Stimulated activated CD8-positive, alpha-beta memory T cell treated with anti-CD3 and anti-CD28 coated beads, Interleukin-12 subunit alpha, Interleukin-12 subunit beta, amount 100 ng/mL, for 24 hours (primary cell): ENCODE measurements around the gene CDK14.
"Not testable (repeated sequence)": the region's sequence is repeated elsewhere in the genome, so short reads cannot be mapped to it uniquely, and the experiment has no call there.

Experiments used
- DNase-seq: peaks from one replicate; pipeline ENCODE4 v3.0.0-alpha.2; 2020; ENCODE audit errors: extremely low read depth

Gene CDK14

GRCh38 chr7:91149341-91150246 lies 553.5 kb downstream of the CDK14 start:
- DNase-seq: no peak

- DNase-seq: no peak
Measured at GRCh38 chr7:91151916-91152315, 555.8 kb downstream of the CDK14 start.

GRCh38 chr7:91156316-91157185 lies 560.4 kb downstream of the CDK14 start:
- DNase-seq: no peak

DNA sequence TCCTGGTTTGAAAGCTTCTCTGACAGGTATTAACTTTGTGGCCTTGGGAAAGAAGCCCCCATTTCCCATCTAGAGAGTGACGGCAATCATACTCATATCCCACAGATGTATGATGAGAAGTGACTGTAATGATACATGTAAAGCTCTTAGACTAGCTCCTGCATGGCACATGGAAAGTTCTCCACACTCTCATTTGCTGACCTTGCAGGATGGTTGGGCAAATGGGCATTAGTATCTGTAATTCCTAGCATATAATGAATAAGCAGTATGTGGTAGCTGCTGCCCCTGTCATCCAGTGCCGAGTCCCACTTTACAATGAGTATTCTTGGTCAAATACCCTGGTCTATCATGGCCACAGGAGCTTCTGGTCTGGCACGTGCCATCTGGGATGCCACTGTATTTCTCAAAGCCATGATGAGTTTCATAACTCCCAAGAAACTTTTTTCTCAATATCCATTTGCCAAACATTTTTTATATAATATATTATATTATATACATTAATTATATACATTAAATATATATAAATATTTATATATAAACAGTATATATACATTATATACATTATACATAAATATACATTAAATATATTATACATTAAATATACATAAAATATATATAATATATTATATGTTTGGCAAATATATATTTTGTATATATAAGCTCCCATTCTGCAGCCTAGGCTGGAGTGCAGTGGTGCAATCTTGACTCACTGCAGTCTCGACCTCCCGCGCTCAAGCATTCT lies 561.6 kb downstream of the CDK14 start:
- DNase-seq: no peak

GRCh38 chr7:91162436-91162835 lies 566.3 kb downstream of the CDK14 start:
- no peak for DNase-seq

DNA sequence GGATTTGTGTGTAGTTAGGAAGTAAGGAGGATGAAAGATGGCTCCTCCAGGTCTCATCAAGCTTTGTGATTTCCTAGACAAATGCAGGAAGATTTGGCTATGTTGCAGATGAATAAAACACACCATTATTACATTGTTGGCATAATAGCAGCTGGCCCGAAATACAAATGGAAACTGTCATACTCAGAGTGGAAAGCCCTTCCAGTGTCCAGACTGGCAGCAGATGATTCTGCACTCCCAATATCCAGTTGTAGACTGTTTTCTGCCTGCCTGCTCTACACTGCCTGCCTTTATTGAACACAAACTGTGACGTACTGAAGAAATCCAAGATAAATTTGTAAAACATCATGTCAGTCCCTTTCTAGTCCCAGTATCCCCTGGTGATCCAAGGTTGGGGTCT lies 568.4 kb downstream of the CDK14 start:
- no peak for DNase-seq

- DNase-seq: no peak
Measured at GRCh38 chr7:91165006-91165845, 569.1 kb downstream of the CDK14 start.

GRCh38 chr7:91165846-91166230 lies 569.7 kb downstream of the CDK14 start:
- no peak for DNase-seq

DNA sequence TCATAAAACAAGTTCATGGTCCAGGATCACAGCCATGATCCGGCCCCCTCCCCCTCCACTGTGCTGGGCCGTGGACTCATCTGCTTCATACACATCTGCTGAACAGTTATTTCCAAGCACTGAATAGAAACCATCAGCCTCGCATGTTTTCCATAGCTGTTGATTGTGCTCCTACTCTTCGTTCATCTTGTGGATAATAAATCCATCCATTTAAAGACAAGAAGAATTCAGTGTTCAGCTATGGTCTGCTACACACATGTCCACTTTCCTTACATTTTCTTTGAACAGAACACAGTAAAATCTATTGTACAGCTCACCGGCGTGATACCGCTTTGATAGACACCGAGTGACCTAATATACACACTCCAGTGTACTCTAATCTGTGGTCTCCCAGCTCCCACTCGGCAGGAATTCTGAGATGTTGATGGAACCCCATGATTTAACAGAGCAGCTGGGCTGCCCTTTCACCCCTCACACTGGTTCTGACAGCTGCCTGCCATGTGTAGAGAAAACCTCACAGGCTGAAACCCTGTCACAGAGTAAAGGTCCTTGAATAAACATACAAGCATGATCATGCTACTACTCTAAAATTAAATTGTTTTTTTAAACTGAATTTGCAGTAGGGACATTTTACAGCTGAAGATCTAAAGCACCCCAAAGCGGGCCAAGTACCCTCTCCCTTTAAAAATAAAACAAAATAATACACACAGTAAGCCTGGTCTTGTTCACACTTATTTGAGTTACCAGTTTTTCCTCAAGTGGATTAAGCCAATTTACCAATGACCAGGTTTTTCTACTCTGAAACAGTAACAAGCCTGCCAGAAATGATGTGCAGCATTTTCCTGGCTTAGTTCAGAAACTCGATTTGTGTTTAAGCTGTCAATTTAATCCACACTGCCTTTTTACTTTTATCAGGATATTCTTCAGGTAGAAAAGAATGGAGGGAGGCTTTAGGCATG lies 573.0 kb downstream of the CDK14 start:
- DNase-seq: no peak

GRCh38 chr7:91169830-91170191 lies 573.7 kb downstream of the CDK14 start:
- DNase-seq: no peak

- not testable (repeated sequence) for DNase-seq
Measured at GRCh38 chr7:91173265-91173664, 577.1 kb downstream of the CDK14 start.

GRCh38 chr7:91180746-91181145 lies 584.6 kb downstream of the CDK14 start:
- no peak for DNase-seq

DNA sequence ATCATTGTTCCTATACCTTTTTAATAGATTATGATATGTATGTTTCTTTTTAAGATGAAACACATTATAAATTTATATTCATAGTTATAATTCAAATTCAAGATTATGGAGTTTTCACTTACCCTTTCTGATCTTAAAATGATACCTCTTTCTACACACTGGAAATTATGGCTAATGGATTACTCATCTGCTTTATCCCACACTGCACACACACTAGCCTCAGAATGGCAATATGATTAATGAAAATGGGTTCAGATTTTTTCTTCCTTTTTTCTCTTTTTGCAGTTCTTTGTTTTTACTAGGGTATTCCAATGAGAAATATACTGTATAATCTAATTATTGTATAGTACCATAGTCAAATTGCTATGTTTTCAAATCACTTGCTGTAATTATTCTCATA lies 585.8 kb downstream of the CDK14 start:
- no peak for DNase-seq

GRCh38 chr7:91182819-91183764 lies 587.0 kb downstream of the CDK14 start:
- no peak for DNase-seq

DNA sequence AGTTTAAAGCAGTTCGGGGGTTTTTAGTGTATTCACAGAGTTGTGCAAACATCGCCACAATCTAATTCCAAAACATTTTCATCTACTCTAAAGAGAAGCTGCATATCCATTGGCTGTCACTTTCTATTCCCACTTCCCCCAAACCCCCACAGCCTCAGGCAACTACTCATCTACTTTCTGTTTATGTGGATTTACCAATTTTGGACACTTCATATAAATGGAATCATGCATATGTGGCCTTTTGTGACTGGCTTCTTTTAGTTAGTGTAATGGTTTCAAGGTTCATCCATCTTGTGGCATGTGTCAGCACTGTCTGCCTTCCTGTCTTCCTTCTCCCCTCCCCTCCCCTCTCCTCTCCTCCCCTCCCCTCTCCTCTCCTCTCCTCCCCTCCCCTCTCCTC lies 589.6 kb downstream of the CDK14 start:
- DNase-seq: no peak

GRCh38 chr7:91187061-91187460 lies 590.9 kb downstream of the CDK14 start:
- no peak for DNase-seq

DNA sequence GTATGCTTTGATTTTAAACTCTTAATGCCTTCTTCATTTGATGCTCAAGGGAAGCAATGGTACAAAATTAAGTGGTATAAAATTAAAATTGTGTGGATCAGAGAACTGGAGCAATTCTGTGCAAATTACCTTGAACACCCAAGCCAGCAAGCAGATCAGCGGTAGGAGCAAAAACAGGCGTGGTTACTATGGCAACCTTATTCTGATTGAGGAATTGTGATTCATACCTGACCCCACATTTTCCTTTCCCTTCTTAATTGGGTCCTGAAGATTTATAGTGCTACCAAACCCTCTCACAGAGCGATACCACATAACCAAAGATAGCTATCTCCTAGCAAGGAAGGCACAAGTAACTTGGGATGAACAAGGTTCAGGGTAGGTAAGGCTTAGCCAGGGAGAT lies 595.6 kb downstream of the CDK14 start:
- no peak for DNase-seq

GRCh38 chr7:91193141-91193540 lies 597.0 kb downstream of the CDK14 start:
- DNase-seq: no peak

DNA sequence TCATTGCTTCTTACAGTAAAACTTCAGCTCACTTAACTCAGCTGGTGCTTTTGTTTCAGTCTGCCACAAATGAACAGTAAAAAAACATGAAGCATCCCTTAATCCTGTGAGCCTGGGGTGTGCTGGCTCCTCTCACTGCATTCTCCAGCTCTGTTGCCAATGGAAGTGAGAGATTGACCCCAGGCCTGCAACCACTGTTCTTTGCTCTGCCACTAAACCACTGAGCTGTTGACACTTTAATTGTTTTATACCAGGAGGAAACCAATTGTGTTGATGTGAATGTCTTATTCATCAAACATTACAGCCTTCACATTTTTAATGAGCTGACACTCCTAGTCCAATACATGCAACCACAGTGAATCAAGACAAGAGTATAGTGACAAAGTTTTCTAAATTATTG lies 598.7 kb downstream of the CDK14 start:
- DNase-seq: no peak
